Right atrium auricular region (tissue), 2 donors: ENCODE measurements around the gene POLR1D. TPM values are rescaled to one million over a fixed set of nuclear protein-coding genes. Genes with fewer than 3 reads are reported as not detected.

Source experiments
- DNase-seq: peaks from one replicate; pipeline ENCODE4 v3.0.0-alpha.2; 2019; ENCODE audit warnings: low spot score
- H3K27ac ChIP-seq, 2 donors: fragments of 200-600 bp; sonication (generic); 1 replicate in 1 of 2; 2 replicates in 1 of 2; pipeline ENCODE4 v1.5.1; 2016 to 2019
- H3K27me3 ChIP-seq, 2 donors: fragments of 200-600 bp; sonication (generic); one replicate each; pipeline versions ENCODE4 v1.5.1 to v1.6.0; 2017 to 2019
- H3K36me3 ChIP-seq: fragments of 200-600 bp; sonication (generic); one replicate; pipeline ENCODE4 v1.5.1; 2016
- H3K4me1 ChIP-seq, 2 donors: fragments of 200-600 bp; sonication (generic); one replicate each; pipeline versions ENCODE4 v1.5.1 to v1.6.0; 2017 to 2019
- H3K4me3 ChIP-seq, 2 donors: fragments of 200-600 bp; sonication (generic); 1 replicate in 1 of 2; 2 replicates in 1 of 2; pipeline ENCODE4 v1.5.1; 2017 to 2019; ENCODE audit warnings: mild to moderate bottlenecking in 1 of 2, moderate library complexity in 1 of 2
- H3K9me3 ChIP-seq, 2 donors: fragments of 200-600 bp; sonication (generic); one replicate each; pipeline ENCODE4 v1.5.1; 2019
- CTCF ChIP-seq, 2 donors: fragments of 200-600 bp; sonication (generic); IDR thresholded peaks; one replicate each; pipeline ENCODE4 v1.5.1; 2019; ENCODE audit warnings: antibody characterized with exemption in 2 of 2
- total RNA-seq, 2 donors: library from RNA; depleted of rRNA; stranded (reverse); fragments of >200 nt; gene quantifications; one replicate each; pipeline ENCODE4 v1.1.0, GENCODE V29; 2016

POLR1D gene
- total RNA-seq, 2 donors from 2014 or later, result 75.6 to 89.3 TPM

GRCh38 chr13:27662738-27663470, 41.2 kb downstream of the POLR1D start:
- no peak for TF ChIP-seq CTCF (IDR thresholded peaks at IDR 0.05)
- H3K27me3 ChIP-seq, result no peaks in the 10 kb centered on the region
- H3K36me3 ChIP-seq, result no peaks in the 10 kb centered on the region
- H3K9me3 ChIP-seq, result no peaks in the 10 kb centered on the region
- no peak for DNase-seq
- peaks cover 0 to 44% of the 10 kb centered on the region in 2 donors for H3K4me1 ChIP-seq
- H3K4me3 ChIP-seq, result no peak overlapping the region
- H3K27ac ChIP-seq, result no peak overlapping the region

- DNase-seq, result no peak
- H3K9me3 ChIP-seq, result no peaks in the 10 kb centered on the region
- H3K4me1 ChIP-seq, result peaks cover 0 to 47% of the 10 kb centered on the region in 2 donors
Observed at GRCh38 chr13:27663947-27664346, 42.3 kb downstream of the POLR1D start.

GRCh38 chr13:27665333-27665732, 43.6 kb downstream of the POLR1D start:
- no peak overlapping the region for H3K4me3 ChIP-seq
- H3K36me3 ChIP-seq, result no peaks in the 10 kb centered on the region
- peak in 1 of 2 donors; percentile 49 for TF ChIP-seq CTCF (IDR thresholded peaks at IDR 0.05)
- H3K27ac ChIP-seq, result no peak overlapping the region
- peaks cover 0 to 34% of the 10 kb centered on the region in 2 donors for H3K4me1 ChIP-seq
- no peaks in the 10 kb centered on the region for H3K27me3 ChIP-seq
- DNase-seq, result no peak
- H3K9me3 ChIP-seq, result no peaks in the 10 kb centered on the region

More at GRCh38 chr13:27663947-27664346, 42.3 kb downstream of the POLR1D start:
- Histone ChIP-seq H3K27ac (no peak overlapping the region), H3K36me3 (no peaks in the 10 kb centered on the region), H3K4me3 (no peak overlapping the region), H3K27me3 (no peaks in the 10 kb centered on the region)
- no peak for TF ChIP-seq CTCF (IDR thresholded peaks at IDR 0.05)

- H3K4me3 ChIP-seq, result no peak overlapping the region
- H3K36me3 ChIP-seq, result no peaks in the 10 kb centered on the region
- H3K27ac ChIP-seq, result no peak overlapping the region
- H3K4me1 ChIP-seq, result peaks cover 0 to 31% of the 10 kb centered on the region in 2 donors
- H3K27me3 ChIP-seq, result no peaks in the 10 kb centered on the region
- no peak for DNase-seq
- no peaks in the 10 kb centered on the region for H3K9me3 ChIP-seq
- no peak for TF ChIP-seq CTCF (IDR thresholded peaks at IDR 0.05)
Observed at GRCh38 chr13:27665761-27666160, 44.1 kb downstream of the POLR1D start.

- no peak for DNase-seq
- H3K4me3 ChIP-seq, result no peak overlapping the region
- H3K4me1 ChIP-seq, result peaks cover 0 to 23% of the 10 kb centered on the region in 2 donors
- H3K27me3 ChIP-seq, result no peaks in the 10 kb centered on the region
- peaks cover 0 to under 1% of the 10 kb centered on the region in 2 donors for H3K9me3 ChIP-seq
- H3K27ac ChIP-seq, result no peak overlapping the region
- no peak for TF ChIP-seq CTCF (IDR thresholded peaks at IDR 0.05)
- no peaks in the 10 kb centered on the region for H3K36me3 ChIP-seq
Observed at GRCh38 chr13:27666951-27667350, 45.3 kb downstream of the POLR1D start.
